Ascending aorta (tissue), 2 donors: ENCODE data around the gene GPR35. TPM values are rescaled to one million over a fixed set of nuclear protein-coding genes. Genes with fewer than 3 reads are reported as not detected.
"Not testable (repeated sequence)": the region's sequence is repeated elsewhere in the genome, so short reads cannot be mapped to it uniquely, and the experiment has no call there.

ENCODE experiments used
- DNase-seq, 2 donors: peaks; one replicate each; pipeline ENCODE4 v3.0.0-alpha.2; 2019; ENCODE audit warnings: low spot score in 2 of 2
- H3K27ac ChIP-seq, 2 donors: fragments of 200-600 bp; sonication (generic); one replicate each; pipeline ENCODE4 v1.5.1; 2016 to 2017; ENCODE audit warnings: mild to moderate bottlenecking in 1 of 2
- H3K27me3 ChIP-seq: fragments of 200-600 bp; sonication (generic); one replicate; pipeline ENCODE4 v1.5.1; 2017
- H3K36me3 ChIP-seq, 2 donors: fragments of 200-600 bp; sonication (generic); one replicate each; pipeline ENCODE4 v1.5.1; 2016
- H3K4me1 ChIP-seq, 2 donors: fragments of 200-600 bp; sonication (generic); one replicate each; pipeline ENCODE4 v1.5.1; 2016 to 2017; ENCODE audit warnings: mild to moderate bottlenecking in 1 of 2
- H3K4me3 ChIP-seq, 2 donors: fragments of 200-600 bp; sonication (generic); one replicate each; pipeline ENCODE4 v1.5.1; 2016 to 2017; ENCODE audit warnings: mild to moderate bottlenecking in 1 of 2
- H3K9me3 ChIP-seq, 2 donors: fragments of 200-600 bp; sonication (generic); one replicate each; pipeline ENCODE4 v1.5.1; 2016
- CTCF ChIP-seq, 3 experiments: fragments of 200-600 bp in 2 of 3; fragments of 450-650 bp in 1 of 3; sonication (generic) in 2 of 3; IDR thresholded peaks; one replicate each; pipeline ENCODE4 v1.5.1; 2016 to 2019; ENCODE audit warnings: antibody characterized with exemption in 3 of 3, mild to moderate bottlenecking in 1 of 3, moderate library complexity in 1 of 3
- intact Hi-C: fragments of 100-400 bp; cut with DNase I; formaldehyde crosslinking; loops from one replicate; pipeline ENCODE4 v1.15.1; 2023
- total RNA-seq: library from RNA; depleted of rRNA; stranded (reverse); fragments of >200 nt; gene quantifications from one replicate; pipeline ENCODE4 v1.1.0, GENCODE V29; 2016

Gene GPR35
- total RNA-seq, 1 donor from 2014 or later: not detected

DNA sequence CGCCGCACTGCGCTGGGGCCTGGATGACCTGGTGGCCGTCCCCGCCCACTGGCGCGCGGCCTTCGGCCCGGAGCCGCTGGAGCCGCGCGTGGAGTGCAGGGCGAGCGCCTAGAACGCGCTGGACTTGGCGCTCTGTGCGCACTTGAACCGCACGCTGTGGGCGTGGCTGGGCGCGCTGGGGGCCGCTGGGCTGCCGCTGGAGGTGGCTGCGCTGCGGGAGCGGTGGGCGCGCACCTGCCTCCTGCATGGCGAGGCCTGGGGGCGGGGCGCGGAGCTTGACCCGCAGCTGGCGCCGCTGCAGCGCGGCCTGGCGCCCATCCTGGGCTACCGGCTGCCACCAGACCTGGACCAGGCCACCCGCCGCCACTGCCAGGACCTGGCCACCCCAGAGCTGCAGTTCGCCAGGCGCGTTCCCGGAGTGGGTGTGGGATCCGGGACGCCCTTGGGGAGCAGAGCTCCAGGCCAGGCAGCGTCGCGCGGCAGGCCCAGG, 47.5 kb downstream of the GPR35 start:
- Histone ChIP-seq H3K36me3 (no peaks in the 10 kb centered on the region), H3K4me1 (no peaks in the 10 kb centered on the region), H3K4me3 (no peak overlapping the region), H3K9me3 (no peaks in the 10 kb centered on the region), H3K27me3 (no peaks in the 10 kb centered on the region), H3K27ac (no peak overlapping the region)
- intact Hi-C loops: no loop called here
- no peak for DNase-seq
- no peak for TF ChIP-seq CTCF (IDR thresholded peaks at IDR 0.05)

GRCh38 chr2:240674461-240675184, 49.3 kb downstream of the GPR35 start:
- intact Hi-C loops, H3K27ac ChIP-seq, H3K9me3 ChIP-seq, H3K4me3 ChIP-seq, H3K36me3 ChIP-seq, H3K27me3 ChIP-seq, H3K4me1 ChIP-seq, DNase-seq: not testable (repeated sequence)

DNA sequence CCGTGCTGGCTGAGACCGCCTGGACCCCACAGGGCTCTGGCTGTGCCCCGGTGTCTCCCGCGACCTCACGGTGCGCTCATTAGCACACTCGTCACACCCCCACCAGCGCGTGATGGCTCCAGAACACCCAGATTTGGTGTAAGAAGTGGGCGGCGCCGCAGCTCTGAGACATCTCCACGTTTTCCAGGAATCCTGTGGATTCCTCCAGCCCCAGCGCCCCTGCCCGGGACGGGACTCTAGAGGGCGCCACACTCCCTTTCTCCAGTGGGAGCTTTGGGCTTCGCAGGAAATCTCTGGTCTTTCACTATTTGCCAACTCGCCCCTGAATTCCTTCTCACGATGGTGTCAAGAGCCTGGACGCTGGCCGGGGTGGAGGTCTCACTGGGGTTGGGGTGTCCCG, 50.1 kb downstream of the GPR35 start:
- H3K27me3 ChIP-seq, H3K36me3 ChIP-seq, H3K27ac ChIP-seq, DNase-seq, H3K4me3 ChIP-seq, H3K9me3 ChIP-seq, intact Hi-C loops, H3K4me1 ChIP-seq: not testable (repeated sequence)

GRCh38 chr2:240678043-240678442, 52.8 kb downstream of the GPR35 start:
- H3K4me3 ChIP-seq, H3K36me3 ChIP-seq, H3K4me1 ChIP-seq, DNase-seq, H3K27me3 ChIP-seq, H3K9me3 ChIP-seq, intact Hi-C loops, H3K27ac ChIP-seq: not testable (repeated sequence)

GRCh38 chr2:240678909-240679308, 53.6 kb downstream of the GPR35 start:
- H3K36me3 ChIP-seq, intact Hi-C loops, H3K27ac ChIP-seq, H3K4me1 ChIP-seq, H3K9me3 ChIP-seq, H3K4me3 ChIP-seq, H3K27me3 ChIP-seq, DNase-seq: not testable (repeated sequence)

DNA sequence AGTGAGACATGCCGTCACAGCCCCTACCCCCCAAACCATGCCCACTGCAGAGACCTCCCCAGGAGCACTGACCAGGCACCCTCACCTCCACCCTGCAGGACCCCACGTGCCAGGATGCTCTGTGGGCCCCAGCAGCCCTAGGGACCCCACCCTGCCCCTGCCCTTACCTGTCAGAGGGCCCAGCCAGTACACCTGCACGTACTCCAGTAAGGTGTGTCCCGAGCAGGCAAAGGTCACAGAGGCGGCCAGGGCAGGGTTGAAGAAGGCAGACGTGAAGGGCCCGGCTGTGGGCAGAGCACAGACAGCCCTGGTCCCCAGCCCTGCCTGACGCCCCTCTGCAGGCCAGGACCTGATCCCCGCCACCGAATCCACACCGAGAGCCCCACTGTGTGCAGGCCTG, 54.9 kb downstream of the GPR35 start:
- H3K36me3 ChIP-seq, H3K27ac ChIP-seq, H3K27me3 ChIP-seq, H3K4me3 ChIP-seq, intact Hi-C loops, DNase-seq, H3K9me3 ChIP-seq, H3K4me1 ChIP-seq: not testable (repeated sequence)

Other genes with a start within 250 kb of the GPR35 start
- 123 TPM for gene GPC1, start 189.8 kb upstream of the GPR35 start, total RNA-seq
- 14.4 TPM for gene ANKMY1, start 67.5 kb upstream of the GPR35 start, total RNA-seq
- 72.3 TPM for gene DUSP28, start 65.1 kb upstream of the GPR35 start, total RNA-seq
- 196 TPM for gene RNPEPL1, start 57.0 kb upstream of the GPR35 start, total RNA-seq
- 27.8 TPM for gene CAPN10, start 38.7 kb upstream of the GPR35 start, total RNA-seq
- gene AQP12B, start 57.4 kb downstream of the GPR35 start, total RNA-seq: not detected
- gene AQP12A, start 66.4 kb downstream of the GPR35 start, total RNA-seq: not detected
- gene KIF1A, start 194.7 kb downstream of the GPR35 start, total RNA-seq: 0.11 TPM
- gene AGXT, start 243.3 kb downstream of the GPR35 start, total RNA-seq: not detected